ENCODE results near the gene SDK2. TPM values are rescaled to one million over a fixed set of nuclear protein-coding genes. Genes with fewer than 3 reads are reported as not detected.

SDK2 gene
- total RNA-seq, 2 donors from 2014 or later, result 0.26 to 0.33 TPM

DNA sequence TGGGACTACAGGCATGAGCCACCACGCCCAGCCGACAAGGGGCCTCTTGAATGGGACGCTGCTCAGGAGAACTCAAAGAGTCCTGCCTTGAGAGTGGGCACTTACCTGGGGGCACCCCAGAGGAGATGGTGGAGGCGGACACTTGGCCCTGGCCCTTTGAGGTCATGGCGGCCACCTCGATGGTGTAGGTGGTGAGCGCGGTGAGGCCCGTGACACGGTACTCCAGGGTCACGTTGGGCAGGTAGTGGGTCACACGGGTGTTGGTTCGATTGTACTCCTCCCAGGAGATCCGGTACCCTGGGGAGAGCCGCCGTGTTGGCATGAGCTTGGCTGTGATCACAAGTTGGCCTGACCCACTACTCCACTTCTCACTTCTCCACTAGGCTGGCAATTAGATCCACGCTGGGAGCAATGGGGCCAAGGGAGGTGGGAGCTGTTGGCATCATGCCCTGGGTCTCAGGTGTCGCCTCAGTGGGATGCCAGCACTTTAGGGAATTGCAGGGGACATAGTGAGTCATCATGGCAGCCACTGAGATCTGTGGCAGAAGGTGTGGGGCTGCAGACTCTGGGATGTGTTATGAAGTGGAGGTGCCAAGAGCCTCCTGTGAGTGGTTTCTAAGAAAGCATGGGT lies 243.2 kb downstream of the SDK2 start:
- ATAC-seq, result no peak

DNA sequence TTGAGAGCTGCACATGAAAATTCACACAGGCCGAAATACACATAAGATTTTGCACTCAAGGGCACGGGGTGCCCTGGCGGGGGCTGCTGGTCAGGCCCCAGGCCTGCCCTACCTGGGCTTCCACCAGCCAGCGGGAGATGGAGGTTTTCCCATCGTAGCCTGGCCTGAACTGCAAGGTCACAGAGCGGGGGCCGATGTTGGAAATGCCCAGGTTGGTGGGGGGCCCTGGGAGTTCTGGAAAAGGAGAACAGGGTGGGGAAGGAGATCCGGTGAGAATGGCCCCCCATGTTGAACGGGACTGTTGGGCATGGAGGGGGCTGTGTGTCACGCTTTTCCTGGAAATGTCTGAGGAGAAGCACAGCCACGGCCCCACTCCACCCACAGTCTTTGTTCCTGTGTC lies 245.2 kb downstream of the SDK2 start:
- Histone ChIP-seq H3K4me3 (no peak overlapping the region), H3K9me3 (no peaks in the 10 kb centered on the region), H3K36me3 (replicated peaks in 1 of 2; ENCODE audit: insufficient read depth in 1 of 2, low read depth in 2 of 2) (no peaks in the 10 kb centered on the region), H3K4me1 (no peaks in the 10 kb centered on the region), H3K27ac (no peak overlapping the region), H3K27me3 (no peaks in the 10 kb centered on the region)
- no peak for DNase-seq
- no peak for ATAC-seq
- TF ChIP-seq POLR2A (IDR thresholded peaks at IDR 0.05), result no peak
- TF ChIP-seq, protein P1, sequence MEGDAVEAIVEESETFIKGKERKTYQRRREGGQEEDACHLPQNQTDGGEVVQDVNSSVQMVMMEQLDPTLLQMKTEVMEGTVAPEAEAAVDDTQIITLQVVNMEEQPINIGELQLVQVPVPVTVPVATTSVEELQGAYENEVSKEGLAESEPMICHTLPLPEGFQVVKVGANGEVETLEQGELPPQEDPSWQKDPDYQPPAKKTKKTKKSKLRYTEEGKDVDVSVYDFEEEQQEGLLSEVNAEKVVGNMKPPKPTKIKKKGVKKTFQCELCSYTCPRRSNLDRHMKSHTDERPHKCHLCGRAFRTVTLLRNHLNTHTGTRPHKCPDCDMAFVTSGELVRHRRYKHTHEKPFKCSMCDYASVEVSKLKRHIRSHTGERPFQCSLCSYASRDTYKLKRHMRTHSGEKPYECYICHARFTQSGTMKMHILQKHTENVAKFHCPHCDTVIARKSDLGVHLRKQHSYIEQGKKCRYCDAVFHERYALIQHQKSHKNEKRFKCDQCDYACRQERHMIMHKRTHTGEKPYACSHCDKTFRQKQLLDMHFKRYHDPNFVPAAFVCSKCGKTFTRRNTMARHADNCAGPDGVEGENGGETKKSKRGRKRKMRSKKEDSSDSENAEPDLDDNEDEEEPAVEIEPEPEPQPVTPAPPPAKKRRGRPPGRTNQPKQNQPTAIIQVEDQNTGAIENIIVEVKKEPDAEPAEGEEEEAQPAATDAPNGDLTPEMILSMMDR (IDR thresholded peaks at IDR 0.05), result no peak
- intact Hi-C loops (cut with DNase I), result no loop called here
- 73 to 82% methylated on average over 10 to 11 of the region's 11 CpGs for WGBS, 2 donors

More for the DNA sequence above, 243.2 kb downstream of the SDK2 start:
- Histone ChIP-seq H3K36me3 (replicated peaks in 1 of 2; ENCODE audit: insufficient read depth in 1 of 2, low read depth in 2 of 2) (no peaks in the 10 kb centered on the region), H3K4me3 (no peak overlapping the region), H3K27me3 (no peaks in the 10 kb centered on the region), H3K4me1 (no peaks in the 10 kb centered on the region), H3K27ac (no peak overlapping the region), H3K9me3 (no peaks in the 10 kb centered on the region)
- 78 to 85% methylated on average over 5 to 14 of the region's 18 CpGs for WGBS, 2 donors
- TF ChIP-seq, protein P1 (IDR thresholded peaks at IDR 0.05), result no peak
- TF ChIP-seq POLR2A (IDR thresholded peaks at IDR 0.05), result no peak
- intact Hi-C loops (cut with DNase I), result no loop called here
- no peak for DNase-seq

DNA sequence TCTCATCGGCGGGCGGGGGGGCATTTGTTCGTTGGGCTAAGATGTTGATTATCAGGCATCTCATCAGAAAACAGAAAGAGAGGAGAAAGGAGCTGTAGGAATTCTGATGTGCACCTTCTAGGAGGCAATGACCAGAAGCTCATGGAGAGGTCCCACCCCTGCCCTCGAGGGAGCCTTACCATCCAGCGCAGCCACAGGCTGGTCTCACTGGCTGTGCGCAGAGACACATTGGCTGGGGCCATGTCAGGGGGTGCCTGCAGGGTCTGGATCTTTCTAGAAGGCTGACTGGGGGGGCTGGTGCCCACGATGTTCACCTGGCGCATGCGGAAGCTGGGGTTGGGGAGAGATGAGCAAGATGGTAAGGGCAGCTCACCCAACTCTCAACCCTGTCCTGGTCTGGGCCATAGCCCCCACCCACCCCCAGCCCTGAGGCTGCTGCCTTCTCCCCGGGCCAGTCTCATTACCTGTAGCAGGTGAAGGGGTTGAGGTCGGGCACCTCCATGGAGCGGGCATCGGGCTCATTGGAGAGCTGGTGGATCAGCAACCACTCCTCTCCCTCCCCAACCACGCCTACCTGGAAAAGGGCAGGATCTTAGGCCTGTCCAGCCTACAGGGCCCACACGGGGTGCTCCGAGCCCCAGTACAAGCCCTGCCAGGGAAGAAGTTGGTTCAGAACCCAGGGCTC lies 246.2 kb downstream of the SDK2 start:
- TF ChIP-seq, protein P1 (IDR thresholded peaks at IDR 0.05), result no peak
- no peak for TF ChIP-seq POLR2A (IDR thresholded peaks at IDR 0.05)

DNA sequence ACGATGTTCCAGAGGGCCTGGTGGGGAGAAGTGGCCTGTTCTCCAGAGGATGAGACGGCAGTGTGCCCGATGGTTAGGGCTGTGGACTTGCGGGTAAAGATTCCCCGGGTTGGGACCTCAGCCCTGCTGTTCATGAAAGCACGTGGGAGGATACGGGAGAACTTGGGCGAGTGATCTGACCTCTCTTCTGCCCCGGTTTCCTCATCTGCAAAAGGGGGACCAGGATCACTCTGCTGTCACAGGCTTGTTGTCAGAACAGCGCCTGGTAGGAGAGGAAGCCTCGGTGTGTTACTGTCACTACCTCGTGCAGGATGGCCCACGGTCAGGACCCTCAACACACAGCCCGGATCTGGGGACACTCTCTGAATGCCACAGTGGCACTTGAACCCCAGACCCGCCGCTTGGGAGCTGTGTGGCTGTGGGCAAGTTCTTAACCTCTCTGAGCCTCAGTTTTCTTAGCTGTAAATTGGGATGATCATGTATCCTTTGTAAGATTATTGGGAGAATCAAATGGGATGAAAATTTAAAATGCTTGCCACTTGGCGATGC lies 246.9 kb downstream of the SDK2 start:
- TF ChIP-seq, protein P1 (IDR thresholded peaks at IDR 0.05), result no peak
- TF ChIP-seq POLR2A (IDR thresholded peaks at IDR 0.05), result no peak
- no peak overlapping the region for H3K4me3 ChIP-seq
- intact Hi-C loops (cut with DNase I), result no loop called here
- no peaks in the 10 kb centered on the region for H3K9me3 ChIP-seq
- H3K27ac ChIP-seq, result no peak overlapping the region
- no peak for ATAC-seq
- no peaks in the 10 kb centered on the region for H3K36me3 ChIP-seq (replicated peaks in 1 of 2; ENCODE audit: insufficient read depth in 1 of 2, low read depth in 2 of 2)
- no peaks in the 10 kb centered on the region for H3K27me3 ChIP-seq
- 78 to 79% methylated on average over 13 to 17 of the region's 17 CpGs for WGBS, 2 donors
- DNase-seq, result no peak
- no peaks in the 10 kb centered on the region for H3K4me1 ChIP-seq

More for the DNA sequence above, 246.2 kb downstream of the SDK2 start:
- Histone ChIP-seq H3K36me3 (replicated peaks in 1 of 2; ENCODE audit: insufficient read depth in 1 of 2, low read depth in 2 of 2) (no peaks in the 10 kb centered on the region), H3K4me3 (no peak overlapping the region), H3K27me3 (no peaks in the 10 kb centered on the region), H3K9me3 (no peaks in the 10 kb centered on the region), H3K27ac (no peak overlapping the region), H3K4me1 (no peaks in the 10 kb centered on the region)
- DNase-seq (no peak), ATAC-seq (no peak)
- 70 to 86% methylated on average over 11 to 17 of the region's 17 CpGs for WGBS, 2 donors
- intact Hi-C loops (cut with DNase I), result no loop called here
